ENCODE results near the gene PBRM1. TPM values are rescaled to one million over a fixed set of nuclear protein-coding genes. Genes with fewer than 3 reads are reported as not detected.
A peak's percentile ranks its signal among the peaks of the same experiment; 100 is the strongest.

The PBRM1 gene
- total and polyA plus RNA-seq, 2 of the 13 experiments (the other 11 are each of a cell fraction or from before 2014, with no cell fraction given) = 10.9 to 33.2 TPM

GRCh38 chr3:52534281-52535183, 151.2 kb downstream of the PBRM1 start (continued):
- TF ChIP-seq ZNF609 (CRISPR knock-in tag; IDR thresholded peaks at IDR 0.05; ENCODE audit: borderline replicate concordance) (no peak), ZFP90 (CRISPR knock-in tag; IDR thresholded peaks at IDR 0.05; ENCODE audit: borderline replicate concordance) (peak; percentile 85; the same call in 1 of the 2 replicates), SPEN (CRISPR knock-in tag; IDR thresholded peaks at IDR 0.05; ENCODE audit: low read depth) (no peak; the same call in 1 of the 2 replicates), TEF (CRISPR knock-in tag; IDR thresholded peaks at IDR 0.05) (no peak), IRF9 (CRISPR knock-in tag; IDR thresholded peaks at IDR 0.05; ENCODE audit: borderline replicate concordance) (0 out of 2 replicates have a peak, but pooled peaks have one; percentile 40), BHLHE40 (IDR thresholded peaks at IDR 0.05; ENCODE audit: low read length) (no peak), RAD21 (CRISPR knock-in tag; IDR thresholded peaks at IDR 0.05) (peak; percentile 7), ATF2 (CRISPR knock-in tag; IDR thresholded peaks at IDR 0.05) (no peak), MED1 (CRISPR knock-in tag; IDR thresholded peaks at IDR 0.05) (peak; percentile 55), MZF1 (CRISPR knock-in tag; IDR thresholded peaks at IDR 0.05; ENCODE audit: borderline replicate concordance) (no peak), PATZ1 (CRISPR knock-in tag; IDR thresholded peaks at IDR 0.05) (no peak), HNRNPK (IDR thresholded peaks at IDR 0.05; ENCODE audit: low read depth, low read length, poor library complexity, severe bottlenecking) (peak; percentile 4), ZNF570 (CRISPR knock-in tag; IDR thresholded peaks at IDR 0.05; ENCODE audit: borderline replicate concordance) (no peak), NRL (CRISPR knock-in tag; IDR thresholded peaks at IDR 0.05; ENCODE audit: borderline replicate concordance) (peak; percentile 84; the same call in 1 of the 2 replicates), ZNF383 (CRISPR knock-in tag; IDR thresholded peaks at IDR 0.05; ENCODE audit: borderline replicate concordance) (no peak), SMAD3 (CRISPR knock-in tag; IDR thresholded peaks at IDR 0.05) (no peak), THYN1 (CRISPR knock-in tag; IDR thresholded peaks at IDR 0.05; ENCODE audit: borderline replicate concordance, low read depth) (no peak), MLLT10 (CRISPR knock-in tag; IDR thresholded peaks at IDR 0.05) (no peak)
